Measurements from ENCODE around the gene KDM8. TPM values are rescaled to one million over a fixed set of nuclear protein-coding genes. Genes with fewer than 3 reads are reported as not detected.

Gene KDM8
- total and polyA plus RNA-seq, 2 donors (not counting 1 experiment from before 2014, with no cell fraction given) = 7.5 to 37.4 TPM

- ATAC-seq (ENCODE audit: low read depth) = no peak
- Mint-ChIP-seq H3K4me3 (no peak overlapping the region), H3K9me3 (ENCODE audit: insufficient read depth) (no peaks in the 10 kb centered on the region), H3K27ac (peak overlapping the region; percentile 26), H3K4me1 (peaks cover 60% of the 10 kb centered on the region), H3K27me3 (no peaks in the 10 kb centered on the region)
- DNase-seq = no peak
- POLR2A ChIA-PET = interaction anchor here (0.6 to 0.7 kb wide), 2 partner anchors 9 to 14 kb away, joined by 3 read pairs; no protein-coding TSS in a partner anchor
- Histone ChIP-seq H3K4me2 (replicated peaks; ENCODE audit: low read depth, low read length, poor library complexity, severe bottlenecking) (no peak overlapping the region), H4K20me1 (ENCODE audit: control insufficient read depth, insufficient read depth, low read length, poor library complexity, severe bottlenecking) (no peaks in the 10 kb centered on the region), H2AFZ (ENCODE audit: insufficient read depth, low read depth, low read length, poor library complexity, severe bottlenecking) (no peak overlapping the region), H3K9ac (ENCODE audit: low read length) (no peak overlapping the region), H3K27me3 (replicated peaks in 1 of 4; ENCODE audit: control extremely low read depth in 1 of 4, control insufficient read depth in 3 of 4, insufficient read depth in 4 of 4, low read length in 3 of 4) (no peaks in the 10 kb centered on the region), H3K36me3 (replicated peaks in 1 of 2; ENCODE audit: control extremely low read depth in 1 of 2, control insufficient read depth in 1 of 2, extremely low read depth in 1 of 2, insufficient read depth in 2 of 2, low read length in 1 of 2) (peaks cover 0 to 19% of the 10 kb centered on the region in 2 experiments), H3K27ac (ENCODE audit: low read length in 2 of 2) (no peak overlapping the region), H3K4me1 (ENCODE audit: control insufficient read depth in 2 of 2, insufficient read depth in 2 of 2, low read length in 2 of 2) (peaks cover 42 to 57% of the 10 kb centered on the region in 2 donors), H3K4me3 (ENCODE audit: control extremely low read depth in 1 of 5, extremely low read depth in 1 of 5, insufficient read depth in 1 of 5, low read depth in 2 of 5, low read length in 4 of 5) (no peak overlapping the region), H3K9me3 (ENCODE audit: control extremely low read depth in 1 of 3, control insufficient read depth in 2 of 3, insufficient read depth in 1 of 3, low read length in 2 of 3) (no peaks in the 10 kb centered on the region), H3K79me2 (ENCODE audit: control insufficient read depth, insufficient read depth, low read length) (peaks cover 45% of the 10 kb centered on the region)
- no peak for TF ChIP-seq EZH2 (IDR thresholded peaks at IDR 0.05; ENCODE audit: borderline replicate concordance, insufficient read depth, low read depth, low read length, poor library complexity, severe bottlenecking)
- WGBS (ENCODE audit: insufficient coverage) = 100% methylated on average over 1 of the region's 6 CpGs
- intact Hi-C loops (cut with micrococcal nuclease) = no loop called here
- CTCF ChIA-PET = interaction anchor here (1.0 to 3.3 kb wide), 6 partner anchors 9 to 127 kb away, joined by 3 to 8 read pairs (median 4); no protein-coding TSS in a partner anchor
Observed at GRCh38 chr16:27240948-27241531, 37.7 kb downstream of the KDM8 start.

- H3K4me2 ChIP-seq (replicated peaks; ENCODE audit: low read depth, low read length, poor library complexity, severe bottlenecking) = no peak overlapping the region
- WGBS (ENCODE audit: insufficient coverage) = 85% methylated on average over 10 of the region's 13 CpGs
- H3K4me3 Mint-ChIP-seq = no peak overlapping the region
- peaks cover 49% of the 10 kb centered on the region for H3K79me2 ChIP-seq (ENCODE audit: control insufficient read depth, insufficient read depth, low read length)
- no peak overlapping the region for H3K4me3 ChIP-seq (ENCODE audit: control extremely low read depth in 1 of 5, extremely low read depth in 1 of 5, insufficient read depth in 1 of 5, low read depth in 2 of 5, low read length in 4 of 5)
- H3K9ac ChIP-seq (ENCODE audit: low read length) = no peak overlapping the region
- no peak for ATAC-seq (ENCODE audit: low read depth)
- H3K9me3 Mint-ChIP-seq (ENCODE audit: insufficient read depth) = no peaks in the 10 kb centered on the region
- H3K4me1 Mint-ChIP-seq = peaks cover 59% of the 10 kb centered on the region
- ChIA-PET CTCF (interaction anchor here (1.0 to 3.3 kb wide), 6 partner anchors 9 to 126 kb away, joined by 3 to 8 read pairs (median 4); no protein-coding TSS in a partner anchor), POLR2A (interaction anchor here (0.6 to 0.7 kb wide), 2 partner anchors 8 to 10 kb away, joined by 3 to 4 read pairs; no protein-coding TSS in a partner anchor)
- TF ChIP-seq CTCF (IDR thresholded peaks at IDR 0.05) (no peak), EZH2 (IDR thresholded peaks at IDR 0.05; ENCODE audit: borderline replicate concordance, insufficient read depth, low read depth, low read length, poor library complexity, severe bottlenecking) (no peak)
- no peaks in the 10 kb centered on the region for H3K27me3 ChIP-seq (replicated peaks in 1 of 4; ENCODE audit: control extremely low read depth in 1 of 4, control insufficient read depth in 3 of 4, insufficient read depth in 4 of 4, low read length in 3 of 4)
- H2AFZ ChIP-seq (ENCODE audit: insufficient read depth, low read depth, low read length, poor library complexity, severe bottlenecking) = no peak overlapping the region
- intact Hi-C loops (cut with micrococcal nuclease) = no loop called here
- H3K9me3 ChIP-seq (ENCODE audit: control extremely low read depth in 1 of 3, control insufficient read depth in 2 of 3, insufficient read depth in 1 of 3, low read length in 2 of 3) = no peaks in the 10 kb centered on the region
- H3K27ac Mint-ChIP-seq = peak overlapping the region; percentile 26
- peaks cover 37 to 52% of the 10 kb centered on the region in 2 donors for H3K4me1 ChIP-seq (ENCODE audit: control insufficient read depth in 2 of 2, insufficient read depth in 2 of 2, low read length in 2 of 2)
- no peak overlapping the region for H3K27ac ChIP-seq (ENCODE audit: low read length in 2 of 2)
- no peaks in the 10 kb centered on the region for H3K27me3 Mint-ChIP-seq
- peaks cover 0 to 19% of the 10 kb centered on the region in 2 experiments for H3K36me3 ChIP-seq (replicated peaks in 1 of 2; ENCODE audit: control extremely low read depth in 1 of 2, control insufficient read depth in 1 of 2, extremely low read depth in 1 of 2, insufficient read depth in 2 of 2, low read length in 1 of 2)
- no peaks in the 10 kb centered on the region for H4K20me1 ChIP-seq (ENCODE audit: control insufficient read depth, insufficient read depth, low read length, poor library complexity, severe bottlenecking)
- DNase-seq = no peak
Observed at GRCh38 chr16:27241658-27242057, 38.3 kb downstream of the KDM8 start.
